H9 (cell line): ENCODE results near the gene INHBB. TPM values are rescaled to one million over a fixed set of nuclear protein-coding genes. Genes with fewer than 3 reads are reported as not detected.

Source experiments
- DNase-seq: peaks from one replicate; pipeline ENCODE4 v3.0.0-alpha.2; 2017
- H2AFZ ChIP-seq: one replicate; pipeline ENCODE4 v1.6.1; 2013; ENCODE audit warnings: mild to moderate bottlenecking, low read length, control low read depth, moderate library complexity
- H2AK5ac ChIP-seq: 2 replicates; pipeline ENCODE4 v1.6.1; 2013; ENCODE audit warnings: low read length, control low read depth, mixed read lengths; ENCODE audit not compliant: insufficient read length
- H2BK120ac ChIP-seq: one replicate; pipeline ENCODE4 v1.6.1; 2013; ENCODE audit warnings: low read depth, mild to moderate bottlenecking, low read length, control low read depth, inconsistent platforms; ENCODE audit not compliant: poor library complexity, severe bottlenecking
- H2BK12ac ChIP-seq: 2 replicates; pipeline ENCODE4 v1.6.1; 2013; ENCODE audit warnings: low read length, control low read depth, mixed read lengths, low read depth; ENCODE audit not compliant: insufficient read length
- H2BK15ac ChIP-seq: 2 replicates; pipeline ENCODE4 v1.6.1; 2013; ENCODE audit warnings: low read depth, low read length, control low read depth
- H2BK20ac ChIP-seq: one replicate; pipeline ENCODE4 v1.6.1; 2013; ENCODE audit warnings: low read depth, mild to moderate bottlenecking, low read length, control low read depth, inconsistent platforms; ENCODE audit not compliant: poor library complexity, severe bottlenecking
- H2BK5ac ChIP-seq: 2 replicates; pipeline ENCODE4 v1.6.1; 2013; ENCODE audit warnings: low read length, control low read depth, mixed read lengths; ENCODE audit not compliant: insufficient read length
- H3K14ac ChIP-seq: 2 replicates; pipeline ENCODE4 v1.6.1; 2013; ENCODE audit warnings: low read length, control low read depth; ENCODE audit not compliant: insufficient read depth
- H3K18ac ChIP-seq: 2 replicates; pipeline ENCODE4 v1.6.1; 2013; ENCODE audit warnings: low read depth, mild to moderate bottlenecking, mixed read lengths, low read length, control low read depth; ENCODE audit not compliant: insufficient read length
- H3K23ac ChIP-seq: 2 replicates; pipeline ENCODE4 v1.6.1; 2013; ENCODE audit warnings: low read length, control low read depth, mixed read lengths, low read depth; ENCODE audit not compliant: insufficient read length
- H3K23me2 ChIP-seq: 2 replicates; pipeline ENCODE4 v1.6.1; 2013; ENCODE audit warnings: low read depth, mild to moderate bottlenecking, mixed read lengths, low read length, control low read depth; ENCODE audit not compliant: insufficient read length, poor library complexity, severe bottlenecking
- H3K27ac ChIP-seq: 2 replicates; pipeline ENCODE4 v1.5.1; 2013; ENCODE audit warnings: low read length, control low read depth, mixed read lengths, low read depth; ENCODE audit not compliant: insufficient read length
- H3K27me3 ChIP-seq: 2 replicates; pipeline ENCODE4 v1.6.1; 2013; ENCODE audit warnings: low read length, control low read depth, inconsistent platforms; ENCODE audit not compliant: insufficient read depth
- H3K4ac ChIP-seq: 2 replicates; pipeline ENCODE4 v1.6.1; 2013; ENCODE audit warnings: low read depth, mild to moderate bottlenecking, control low read depth, inconsistent platforms, low read length, moderate library complexity
- H3K4me1 ChIP-seq: 2 replicates; pipeline ENCODE4 v1.6.1; 2013; ENCODE audit warnings: low read length, control low read depth, inconsistent platforms; ENCODE audit not compliant: insufficient read depth
- H3K4me2 ChIP-seq: 2 replicates; pipeline ENCODE4 v1.6.1; 2013; ENCODE audit warnings: low read length, control low read depth, mixed read lengths; ENCODE audit not compliant: insufficient read length, insufficient read depth
- H3K56ac ChIP-seq: 2 replicates; pipeline ENCODE4 v1.6.1; 2013; ENCODE audit warnings: low read depth, mild to moderate bottlenecking, mixed read lengths, low read length, control low read depth; ENCODE audit not compliant: insufficient read length
- H3K79me1 ChIP-seq: 2 replicates; pipeline ENCODE4 v1.6.1; 2013; ENCODE audit warnings: low read depth, mild to moderate bottlenecking, moderate library complexity, low read length, control low read depth, inconsistent platforms; ENCODE audit not compliant: insufficient read depth, poor library complexity, severe bottlenecking
- H3K79me2 ChIP-seq: 2 replicates; pipeline ENCODE4 v1.6.1; 2013; ENCODE audit warnings: low read length, control low read depth, inconsistent platforms; ENCODE audit not compliant: insufficient read depth
- H3K9ac ChIP-seq: 2 replicates; pipeline ENCODE4 v1.6.1; 2013; ENCODE audit warnings: low read length, control low read depth, mixed read lengths; ENCODE audit not compliant: insufficient read length; ENCODE audit errors: extremely low read depth
- H3K9me3 ChIP-seq: one replicate; pipeline ENCODE4 v1.6.1; 2013; ENCODE audit warnings: low read depth, low read length, inconsistent platforms; ENCODE audit not compliant: control insufficient read depth
- H3T11ph ChIP-seq: one replicate; pipeline ENCODE4 v1.6.1; 2013; ENCODE audit warnings: mild to moderate bottlenecking, low read length, control low read depth, inconsistent platforms
- H4K20me1 ChIP-seq: one replicate; pipeline ENCODE4 v1.6.1; 2013; ENCODE audit not compliant: control insufficient read depth, insufficient read length, insufficient read depth
- H4K5ac ChIP-seq: 2 replicates; pipeline ENCODE4 v1.6.1; 2013; ENCODE audit warnings: low read depth, mild to moderate bottlenecking, mixed read lengths, low read length, control low read depth; ENCODE audit not compliant: insufficient read length
- H4K8ac ChIP-seq: replicated peaks from 2 replicates; pipeline ENCODE4 v1.6.1; 2013; ENCODE audit warnings: low read length, control low read depth, mixed read lengths, low read depth; ENCODE audit not compliant: insufficient read length
- H4K91ac ChIP-seq: 2 replicates; pipeline ENCODE4 v1.6.1; 2013; ENCODE audit warnings: low read depth, mild to moderate bottlenecking, moderate library complexity, mixed read lengths, low read length, control low read depth; ENCODE audit not compliant: insufficient read length
- H3K27ac Mint-ChIP-seq, 3 experiments: 2 replicates in 2 of 3; 3 replicates in 1 of 3; pipeline ENCODE4 v1.8.0; 2020 to 2021; ENCODE audit warnings: mixed read lengths in 3 of 3, mild to moderate bottlenecking in 1 of 3, moderate library complexity in 1 of 3
- H3K27me3 Mint-ChIP-seq: 2 replicates; pipeline ENCODE4 v1.8.0; 2021; ENCODE audit warnings: low read depth, mild to moderate bottlenecking, moderate library complexity, mixed read lengths
- H3K36me3 Mint-ChIP-seq, 3 experiments: 2 replicates in 2 of 3; 3 replicates in 1 of 3; pipeline ENCODE4 v1.8.0; 2020 to 2021; ENCODE audit warnings: low read depth in 3 of 3, mixed read lengths in 3 of 3; ENCODE audit not compliant: insufficient read depth in 1 of 3
- H3K4me1 Mint-ChIP-seq, 2 experiments: 2 replicates each; pipeline ENCODE4 v1.8.0; 2020; ENCODE audit warnings: mixed read lengths in 2 of 2
- H3K4me3 Mint-ChIP-seq, 2 experiments: 2 replicates in 1 of 2; 3 replicates in 1 of 2; pipeline ENCODE4 v1.8.0; 2020 to 2021; ENCODE audit warnings: mild to moderate bottlenecking in 2 of 2, mixed read lengths in 2 of 2, moderate library complexity in 1 of 2
- H3K9me3 Mint-ChIP-seq, 2 experiments: 2 replicates in 1 of 2; 3 replicates in 1 of 2; pipeline ENCODE4 v1.8.0; 2020; ENCODE audit warnings: mild to moderate bottlenecking in 2 of 2, mixed read lengths in 2 of 2, moderate library complexity in 1 of 2
- WGBS: extraction: QIAGEN DNeasy Blood & Tissue Kit; methylation state at CpG from one replicate; pipeline ENCODE4 v1.1.7; 2013; ENCODE audit warnings: missing lambda C conversion rate, low lambda C conversion rate, mixed read lengths; ENCODE audit not compliant: insufficient read length; ENCODE audit errors: extremely low coverage; 5-methylcytosine and 5-hydroxymethylcytosine counted together
- total RNA-seq: library from RNA; stranded (reverse); gene quantifications from 2 replicates; pipeline ENCODE4 v1.2.1, GENCODE V29; 2021
- TF ChIP-seq, protein P1 (sequence below): fragments of 200-600 bp; sonication (generic); conservative IDR thresholded peaks from 3 replicates; pipeline ENCODE4 v1.8.0; 2021; ENCODE audit warnings: antibody characterized with exemption, mild to moderate bottlenecking

Gene INHBB
- total RNA-seq, 1 experiment from 2014 or later = 0.13 TPM

DNA sequence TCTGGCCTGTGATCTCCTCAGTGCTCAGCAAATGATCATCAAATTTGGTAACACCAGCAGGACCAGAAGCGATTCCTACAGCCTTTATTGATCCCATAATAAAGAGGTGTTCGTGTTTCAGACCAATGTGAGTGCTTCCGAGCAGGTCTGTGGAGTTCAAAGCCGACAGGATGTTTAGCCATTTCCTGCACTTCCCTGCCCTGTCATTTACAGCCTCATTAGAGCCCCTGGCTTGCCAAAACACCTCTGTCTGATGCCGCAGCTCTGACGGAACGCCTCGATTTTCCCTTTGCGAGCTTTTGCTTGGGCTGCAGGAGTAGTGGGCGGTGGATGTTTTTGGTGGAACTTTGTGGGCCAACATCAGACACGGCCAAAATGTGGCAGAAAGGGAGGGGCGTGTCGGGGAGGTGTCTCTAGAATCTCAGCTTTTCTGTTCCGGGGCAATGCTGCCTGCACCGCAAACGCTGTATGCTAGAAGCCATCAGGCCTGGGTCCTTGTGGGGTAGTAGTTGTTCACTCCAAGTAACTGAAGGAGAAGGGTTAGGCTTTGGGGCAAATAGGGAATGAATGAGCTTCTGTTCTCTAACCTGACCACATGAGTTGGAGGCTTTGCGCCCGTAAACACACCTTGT, 26.1 kb upstream of the INHBB start:
- Histone ChIP-seq H3K14ac (no peak overlapping the region), H4K20me1 (no peaks in the 10 kb centered on the region), H3K79me1 (no peaks in the 10 kb centered on the region), H2BK15ac (no peak overlapping the region), H2BK20ac (no peak overlapping the region), H2AFZ (no peak overlapping the region), H3K4me1 (no peaks in the 10 kb centered on the region), H2BK12ac (no peak overlapping the region), H2BK5ac (no peak overlapping the region), H3K9me3 (no peaks in the 10 kb centered on the region), H3K9ac (no peak overlapping the region), H4K91ac (no peak overlapping the region), H3K79me2 (no peaks in the 10 kb centered on the region), H4K8ac (no peak overlapping the region), H2AK5ac (no peak overlapping the region), H3K23ac (no peak overlapping the region), H3K56ac (no peak overlapping the region), H3K23me2 (no peaks in the 10 kb centered on the region), H3K18ac (no peak overlapping the region), H3T11ph (no peak overlapping the region), H2BK120ac (no peak overlapping the region), H4K5ac (no peak overlapping the region), H3K4ac (no peak overlapping the region), H3K4me2 (no peak overlapping the region), H3K27me3 (peaks cover under 1% of the 10 kb centered on the region; the same call in 1 of the 2 replicates), H3K27ac (no peak overlapping the region)
- TF ChIP-seq, protein P1, sequence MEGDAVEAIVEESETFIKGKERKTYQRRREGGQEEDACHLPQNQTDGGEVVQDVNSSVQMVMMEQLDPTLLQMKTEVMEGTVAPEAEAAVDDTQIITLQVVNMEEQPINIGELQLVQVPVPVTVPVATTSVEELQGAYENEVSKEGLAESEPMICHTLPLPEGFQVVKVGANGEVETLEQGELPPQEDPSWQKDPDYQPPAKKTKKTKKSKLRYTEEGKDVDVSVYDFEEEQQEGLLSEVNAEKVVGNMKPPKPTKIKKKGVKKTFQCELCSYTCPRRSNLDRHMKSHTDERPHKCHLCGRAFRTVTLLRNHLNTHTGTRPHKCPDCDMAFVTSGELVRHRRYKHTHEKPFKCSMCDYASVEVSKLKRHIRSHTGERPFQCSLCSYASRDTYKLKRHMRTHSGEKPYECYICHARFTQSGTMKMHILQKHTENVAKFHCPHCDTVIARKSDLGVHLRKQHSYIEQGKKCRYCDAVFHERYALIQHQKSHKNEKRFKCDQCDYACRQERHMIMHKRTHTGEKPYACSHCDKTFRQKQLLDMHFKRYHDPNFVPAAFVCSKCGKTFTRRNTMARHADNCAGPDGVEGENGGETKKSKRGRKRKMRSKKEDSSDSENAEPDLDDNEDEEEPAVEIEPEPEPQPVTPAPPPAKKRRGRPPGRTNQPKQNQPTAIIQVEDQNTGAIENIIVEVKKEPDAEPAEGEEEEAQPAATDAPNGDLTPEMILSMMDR = no peak
- peaks cover 67% of the 10 kb centered on the region for H3K27me3 Mint-ChIP-seq
- peaks cover 4 to 11% of the 10 kb centered on the region in 2 experiments for H3K4me1 Mint-ChIP-seq
- WGBS = no CpG with 5 or more reads among the region's 18 CpGs
- H3K9me3 Mint-ChIP-seq = no peaks in the 10 kb centered on the region
- H3K36me3 Mint-ChIP-seq = no peaks in the 10 kb centered on the region; a peak in 1 of 7 replicates
- no peak for DNase-seq
- no peak overlapping the region for H3K4me3 Mint-ChIP-seq
- no peak overlapping the region for H3K27ac Mint-ChIP-seq
